AG10803 (cell line): ENCODE measurements around the gene BCCIP.

Experiments
- DNase-seq: peaks from one replicate; pipeline ENCODE4 v3.0.0; 2010; ENCODE audit warnings: low read depth
- H3K4me3 ChIP-seq: 2 replicates; pipeline ENCODE4 v1.5.1; 2011; ENCODE audit warnings: mild to moderate bottlenecking, low read length, control low read depth
- TF ChIP-seq, protein P1 (sequence below): conservative IDR thresholded peaks from 2 replicates; pipeline ENCODE4 v1.5.1; 2011; ENCODE audit warnings: mild to moderate bottlenecking, low read length, control low read depth, inconsistent platforms

Gene BCCIP

DNA sequence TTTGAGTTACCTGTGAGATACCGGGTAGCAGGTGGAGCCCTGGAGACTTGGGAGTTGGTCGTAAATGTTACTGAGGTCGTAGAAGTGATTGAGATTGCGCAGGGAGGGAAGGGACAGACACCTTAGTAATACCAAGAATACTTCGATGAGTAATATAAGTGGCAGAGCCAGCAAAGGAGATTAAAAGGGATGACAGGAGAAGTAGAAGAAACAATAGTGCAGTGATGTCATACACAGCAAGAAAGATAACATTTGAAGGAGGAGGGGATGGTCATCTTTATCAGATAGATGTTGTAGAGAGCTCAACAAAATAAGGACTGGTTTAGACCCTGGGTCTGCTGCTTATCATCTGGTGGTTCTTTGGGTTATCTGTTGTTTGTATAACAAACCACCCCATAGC lies 5.0 kb downstream of the BCCIP start:
- TF ChIP-seq, protein P1, sequence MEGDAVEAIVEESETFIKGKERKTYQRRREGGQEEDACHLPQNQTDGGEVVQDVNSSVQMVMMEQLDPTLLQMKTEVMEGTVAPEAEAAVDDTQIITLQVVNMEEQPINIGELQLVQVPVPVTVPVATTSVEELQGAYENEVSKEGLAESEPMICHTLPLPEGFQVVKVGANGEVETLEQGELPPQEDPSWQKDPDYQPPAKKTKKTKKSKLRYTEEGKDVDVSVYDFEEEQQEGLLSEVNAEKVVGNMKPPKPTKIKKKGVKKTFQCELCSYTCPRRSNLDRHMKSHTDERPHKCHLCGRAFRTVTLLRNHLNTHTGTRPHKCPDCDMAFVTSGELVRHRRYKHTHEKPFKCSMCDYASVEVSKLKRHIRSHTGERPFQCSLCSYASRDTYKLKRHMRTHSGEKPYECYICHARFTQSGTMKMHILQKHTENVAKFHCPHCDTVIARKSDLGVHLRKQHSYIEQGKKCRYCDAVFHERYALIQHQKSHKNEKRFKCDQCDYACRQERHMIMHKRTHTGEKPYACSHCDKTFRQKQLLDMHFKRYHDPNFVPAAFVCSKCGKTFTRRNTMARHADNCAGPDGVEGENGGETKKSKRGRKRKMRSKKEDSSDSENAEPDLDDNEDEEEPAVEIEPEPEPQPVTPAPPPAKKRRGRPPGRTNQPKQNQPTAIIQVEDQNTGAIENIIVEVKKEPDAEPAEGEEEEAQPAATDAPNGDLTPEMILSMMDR = no peak
- no peak for DNase-seq
- H3K4me3 ChIP-seq = no peak overlapping the region

DNA sequence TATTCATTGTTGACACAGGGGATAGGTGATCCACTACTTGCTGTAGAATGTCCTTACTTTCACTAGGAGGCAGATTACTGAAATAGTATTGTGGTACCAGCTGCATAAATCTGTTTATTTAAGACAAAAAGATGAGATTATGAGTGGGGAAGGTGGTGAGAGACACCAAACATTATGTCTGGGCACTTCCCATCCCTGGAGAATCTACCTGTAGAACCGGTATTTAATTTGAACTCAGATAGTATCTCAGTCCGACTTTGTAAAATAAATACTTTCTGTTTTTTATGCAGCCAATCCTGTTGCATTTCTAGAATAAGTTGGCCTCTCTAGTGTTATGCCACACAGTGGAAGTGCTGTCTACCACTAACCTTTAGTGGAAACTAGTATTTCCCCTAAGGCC lies 13.4 kb downstream of the BCCIP start:
- DNase-seq = no peak
- TF ChIP-seq, protein P1 = no peak
- H3K4me3 ChIP-seq = no peak overlapping the region

DNA sequence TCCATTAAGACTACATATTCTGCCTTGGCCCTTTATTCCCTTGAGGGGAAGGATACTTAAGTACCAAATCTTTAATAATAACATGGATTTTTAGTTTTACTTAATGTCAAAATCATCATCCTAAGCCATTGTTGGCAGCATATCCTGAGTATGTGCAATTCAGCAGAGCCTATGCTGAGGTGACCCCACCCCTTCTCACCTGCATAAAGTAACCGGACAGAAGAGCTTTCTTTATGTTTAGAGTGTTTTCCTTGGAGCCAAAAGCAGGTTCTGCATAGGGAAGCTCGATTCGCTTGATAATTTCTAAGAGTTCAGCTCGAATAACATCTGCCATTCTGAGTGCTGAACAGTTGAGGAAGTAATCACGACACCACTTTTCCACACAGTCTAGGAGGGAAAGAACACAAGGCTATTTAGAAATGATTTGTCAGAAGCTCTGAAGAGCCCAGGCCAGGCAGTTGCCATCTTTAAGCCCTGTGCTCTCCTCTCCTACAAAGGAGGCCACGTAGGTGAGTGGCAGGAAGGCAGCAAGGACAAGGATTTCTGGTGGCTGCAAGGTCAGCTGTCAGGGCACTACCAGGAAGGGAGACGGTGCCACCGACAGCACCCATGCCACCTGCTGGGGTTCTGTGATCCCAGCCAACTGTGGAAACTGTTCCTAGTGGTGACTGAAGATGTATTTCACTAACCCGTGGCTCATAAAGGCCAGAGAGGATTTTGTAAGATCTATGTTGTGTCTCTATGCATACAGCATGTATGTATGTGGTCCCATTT lies 15.6 kb downstream of the BCCIP start:
- TF ChIP-seq, protein P1 = no peak
- DNase-seq = no peak
- no peak overlapping the region for H3K4me3 ChIP-seq

DNA sequence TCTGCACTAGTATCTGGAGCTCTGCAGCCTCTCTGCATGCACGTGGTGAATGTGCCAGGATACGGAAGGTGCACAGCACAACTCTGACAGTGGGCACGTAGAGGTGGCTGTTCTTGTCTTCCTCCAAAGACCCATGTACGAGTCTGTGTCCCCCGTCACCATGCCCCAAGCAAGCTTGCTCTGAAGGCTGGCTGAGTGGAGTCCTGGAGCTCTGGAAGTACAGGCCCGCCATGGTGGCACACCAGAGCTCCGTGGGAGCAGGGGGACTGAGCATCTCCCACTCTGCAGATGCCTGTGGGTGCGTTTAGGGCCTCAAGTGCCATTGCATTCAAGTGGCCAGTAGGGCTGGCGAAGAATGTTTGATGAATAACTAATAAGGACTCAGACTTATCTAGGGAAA lies 17.1 kb downstream of the BCCIP start:
- no peak overlapping the region for H3K4me3 ChIP-seq
- TF ChIP-seq, protein P1 = no peak
- DNase-seq = no peak

DNA sequence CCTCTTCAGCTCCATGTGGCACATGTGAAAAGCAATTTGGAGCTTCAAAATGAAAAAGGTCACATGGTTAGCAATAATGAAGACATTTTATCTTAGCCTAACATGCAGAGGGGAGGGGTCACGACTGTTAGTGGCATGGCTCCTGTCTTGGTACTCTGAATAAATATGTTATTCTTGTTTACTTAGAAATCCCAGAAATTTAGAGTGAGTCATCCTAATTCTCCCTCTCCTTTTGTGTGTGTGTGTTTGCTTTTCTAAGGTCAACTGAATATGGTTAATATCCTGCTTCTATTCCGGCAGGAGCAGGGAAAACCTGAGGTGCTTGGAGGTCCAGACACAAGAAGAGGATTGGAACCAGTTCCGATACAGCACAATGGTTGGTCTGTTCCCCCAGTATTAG lies 17.6 kb downstream of the BCCIP start:
- no peak overlapping the region for H3K4me3 ChIP-seq
- no peak for DNase-seq
- TF ChIP-seq, protein P1 = no peak

DNA sequence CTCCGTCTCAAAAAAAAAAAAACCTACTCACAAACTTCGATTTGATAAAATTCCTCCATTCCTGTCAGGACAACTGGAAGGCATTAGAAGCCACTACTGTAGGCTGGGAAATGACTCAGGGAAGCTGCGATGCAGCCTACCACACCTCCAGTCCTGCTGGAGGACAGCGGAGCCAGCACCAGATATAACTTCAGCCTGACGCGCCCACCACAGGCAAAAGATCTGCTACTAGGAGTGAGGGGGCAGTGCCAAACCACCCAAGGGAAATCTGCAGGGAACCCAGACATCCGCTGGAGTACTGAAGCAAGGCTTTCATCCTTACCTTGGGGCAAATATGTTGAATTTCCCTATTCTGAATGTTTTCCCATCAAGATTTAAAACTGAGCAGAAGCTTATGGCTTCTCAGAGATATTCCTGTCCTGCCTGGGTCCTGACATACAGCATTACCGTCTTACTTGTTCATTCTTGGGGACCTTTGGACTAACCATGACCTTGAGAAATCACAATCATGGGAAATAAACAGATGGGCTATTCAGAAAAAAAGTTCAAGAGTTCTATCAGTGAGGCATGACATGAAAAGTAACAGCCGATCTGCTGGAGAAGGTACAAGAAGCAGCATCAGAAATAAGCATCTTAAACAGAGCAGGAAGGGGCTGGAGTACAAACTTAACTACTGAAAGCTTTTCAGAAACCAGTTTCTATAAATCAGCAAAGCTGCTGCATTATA lies 20.4 kb downstream of the BCCIP start:
- no peak overlapping the region for H3K4me3 ChIP-seq
- TF ChIP-seq, protein P1 = no peak
- no peak for DNase-seq

DNA sequence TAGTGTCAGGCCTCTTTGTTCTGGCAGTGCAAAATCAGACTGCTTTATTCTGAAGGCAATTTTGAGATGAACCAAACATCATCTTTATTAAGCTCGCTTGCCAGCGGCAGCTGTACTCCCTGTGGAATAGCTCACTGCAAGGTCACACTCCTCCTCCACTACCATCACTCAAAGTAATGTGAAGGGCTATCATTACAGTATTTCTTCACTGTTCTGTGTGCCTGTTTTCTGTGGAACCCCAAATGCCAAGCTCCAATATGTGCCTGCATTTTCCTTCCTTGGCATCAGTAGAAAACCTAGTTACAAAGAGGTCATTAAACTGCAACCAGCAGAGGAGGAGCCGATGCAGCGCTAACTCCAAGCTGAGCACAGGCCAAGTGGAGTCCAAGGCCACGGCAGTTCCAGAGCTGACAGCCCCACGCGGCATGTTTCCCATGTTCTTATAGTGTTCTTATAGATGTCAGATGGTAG lies 21.4 kb downstream of the BCCIP start:
- TF ChIP-seq, protein P1 = no peak
- no peak for DNase-seq
- no peak overlapping the region for H3K4me3 ChIP-seq
